22Rv1 (cell line): ENCODE measurements around the gene KRTAP5-8.

Source experiments
- ZFX ChIP-seq: fragments of 450-650 bp; IDR thresholded peaks from 2 replicates; pipeline ENCODE4 v1.6.1; 2017; ENCODE audit warnings: antibody characterized with exemption, borderline replicate concordance
- TF ChIP-seq, protein P1 (sequence below): fragments of 450-650 bp; IDR thresholded peaks from 2 replicates; pipeline ENCODE4 v1.5.1; 2017; ENCODE audit warnings: mild to moderate bottlenecking

DNA sequence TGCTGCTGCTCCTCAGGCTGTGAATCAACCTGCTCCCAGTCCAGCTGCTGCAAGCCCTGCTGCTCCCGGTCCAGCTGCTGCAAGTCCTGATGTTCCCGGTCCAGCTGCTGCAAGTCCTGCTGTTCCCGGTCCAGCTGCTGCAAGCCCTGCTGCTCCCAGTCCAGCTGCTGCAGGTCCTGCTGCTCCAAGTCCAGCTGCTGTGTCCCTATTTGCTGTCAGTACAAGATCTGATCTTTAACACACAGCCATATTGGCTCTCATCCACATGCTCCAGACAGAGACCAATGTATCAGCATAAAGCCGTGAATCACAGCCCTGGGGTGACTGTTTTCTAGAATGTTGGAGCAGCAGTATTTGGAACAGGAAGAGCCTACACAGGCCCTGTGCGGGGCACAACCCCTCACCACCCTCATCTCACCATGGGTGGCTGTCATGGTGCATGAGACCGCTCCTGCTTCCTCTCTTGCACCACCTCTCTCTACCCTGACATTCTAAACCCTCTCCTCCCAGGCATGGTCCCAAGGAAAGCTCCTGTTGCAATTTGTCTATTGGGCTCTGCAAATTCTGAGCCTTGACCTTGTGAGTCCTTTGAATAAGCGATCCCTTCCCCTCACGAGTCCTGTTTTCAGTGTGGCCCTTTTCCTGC is 31.0 kb downstream of the KRTAP5-8 start:
- TF ChIP-seq, protein P1, sequence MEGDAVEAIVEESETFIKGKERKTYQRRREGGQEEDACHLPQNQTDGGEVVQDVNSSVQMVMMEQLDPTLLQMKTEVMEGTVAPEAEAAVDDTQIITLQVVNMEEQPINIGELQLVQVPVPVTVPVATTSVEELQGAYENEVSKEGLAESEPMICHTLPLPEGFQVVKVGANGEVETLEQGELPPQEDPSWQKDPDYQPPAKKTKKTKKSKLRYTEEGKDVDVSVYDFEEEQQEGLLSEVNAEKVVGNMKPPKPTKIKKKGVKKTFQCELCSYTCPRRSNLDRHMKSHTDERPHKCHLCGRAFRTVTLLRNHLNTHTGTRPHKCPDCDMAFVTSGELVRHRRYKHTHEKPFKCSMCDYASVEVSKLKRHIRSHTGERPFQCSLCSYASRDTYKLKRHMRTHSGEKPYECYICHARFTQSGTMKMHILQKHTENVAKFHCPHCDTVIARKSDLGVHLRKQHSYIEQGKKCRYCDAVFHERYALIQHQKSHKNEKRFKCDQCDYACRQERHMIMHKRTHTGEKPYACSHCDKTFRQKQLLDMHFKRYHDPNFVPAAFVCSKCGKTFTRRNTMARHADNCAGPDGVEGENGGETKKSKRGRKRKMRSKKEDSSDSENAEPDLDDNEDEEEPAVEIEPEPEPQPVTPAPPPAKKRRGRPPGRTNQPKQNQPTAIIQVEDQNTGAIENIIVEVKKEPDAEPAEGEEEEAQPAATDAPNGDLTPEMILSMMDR: no peak
- no peak for TF ChIP-seq ZFX
